DND-41 (cell line): ENCODE measurements around the gene DMAP1.

Source experiments
- ATAC-seq: fragments of 200-7000 bp; cut with Tn5 transposase; 3 replicates; pipeline ENCODE4 v1.9.1; 2021; ENCODE audit warnings: low read depth; ENCODE audit not compliant: insufficient read depth
- DNase-seq: peaks from one replicate; pipeline ENCODE4 v3.0.0-alpha.2; 2020
- H2AFZ ChIP-seq: 2 replicates; pipeline ENCODE4 v1.6.0; 2012; ENCODE audit warnings: low read depth, low read length
- H3K27ac ChIP-seq: 2 replicates; pipeline ENCODE4 v1.5.1; 2012; ENCODE audit warnings: low read length, inconsistent platforms
- H3K27me3 ChIP-seq: fragments of 200-600 bp; sonication (generic); 2 replicates; pipeline ENCODE4 v1.6.0; 2012; ENCODE audit warnings: low read length, mild to moderate bottlenecking, inconsistent platforms; ENCODE audit not compliant: insufficient read depth, poor library complexity
- H3K36me3 ChIP-seq: 2 replicates; pipeline ENCODE4 v1.5.1; 2012; ENCODE audit warnings: low read length, inconsistent platforms; ENCODE audit not compliant: insufficient read depth
- H3K4me1 ChIP-seq: 2 replicates; pipeline ENCODE4 v1.5.1; 2012; ENCODE audit warnings: mild to moderate bottlenecking, low read length; ENCODE audit not compliant: insufficient read depth
- H3K4me2 ChIP-seq: 2 replicates; pipeline ENCODE4 v1.6.0; 2012; ENCODE audit warnings: mild to moderate bottlenecking, moderate library complexity, low read length, inconsistent platforms; ENCODE audit not compliant: insufficient read depth
- H3K4me3 ChIP-seq, 2 experiments: fragments of 200-600 bp in 1 of 2; shearing (Covaris generic) in 1 of 2; 2 replicates each; pipeline ENCODE4 v1.5.1; 2012 to 2016; ENCODE audit warnings: inconsistent platforms in 2 of 2, low read length in 2 of 2, mild to moderate bottlenecking in 2 of 2, low read depth in 1 of 2, moderate library complexity in 1 of 2
- H3K79me2 ChIP-seq: 2 replicates; pipeline ENCODE4 v1.6.0; 2012; ENCODE audit warnings: low read length, inconsistent platforms; ENCODE audit not compliant: insufficient read depth
- H3K9ac ChIP-seq: 2 replicates; pipeline ENCODE4 v1.6.0; 2012; ENCODE audit warnings: low read depth, mild to moderate bottlenecking, inconsistent platforms, low read length, moderate library complexity
- H3K9me3 ChIP-seq: 2 replicates; pipeline ENCODE4 v1.5.1; 2012; ENCODE audit warnings: low read length, moderate library complexity, mild to moderate bottlenecking, inconsistent platforms; ENCODE audit not compliant: insufficient read depth, severe bottlenecking
- H4K20me1 ChIP-seq: 2 replicates; pipeline ENCODE4 v1.6.0; 2012; ENCODE audit warnings: low read length; ENCODE audit not compliant: insufficient read depth
- CTCF ChIP-seq: IDR thresholded peaks from 2 replicates; pipeline ENCODE4 v1.5.1; 2012; ENCODE audit warnings: borderline replicate concordance, low read length, moderate library complexity, mild to moderate bottlenecking; ENCODE audit not compliant: poor library complexity, severe bottlenecking; ENCODE audit errors: extremely low read depth
- EZH2 ChIP-seq: IDR thresholded peaks from 3 replicates; pipeline ENCODE4 v1.6.1; 2012; ENCODE audit warnings: borderline replicate concordance, low read depth, mild to moderate bottlenecking, moderate library complexity, low read length, inconsistent platforms; ENCODE audit not compliant: severe bottlenecking

Gene DMAP1

GRCh38 chr1:44239331-44239960 lies 26.2 kb downstream of the DMAP1 start:
- DNase-seq (no peak), ATAC-seq (no peak)
- H3K4me1 ChIP-seq: no peaks in the 10 kb centered on the region
- no peak overlapping the region for H3K4me3 ChIP-seq
- no peak overlapping the region for H3K4me2 ChIP-seq
- no peak overlapping the region for H3K9ac ChIP-seq
- no peak overlapping the region for H3K27ac ChIP-seq
- no peak for TF ChIP-seq EZH2
- H3K27me3 ChIP-seq: no peaks in the 10 kb centered on the region
- no peaks in the 10 kb centered on the region for H3K9me3 ChIP-seq
- peaks cover 35% of the 10 kb centered on the region for H3K36me3 ChIP-seq
- no peaks in the 10 kb centered on the region for H3K79me2 ChIP-seq
- no peak overlapping the region for H2AFZ ChIP-seq
- H4K20me1 ChIP-seq: peaks cover 6% of the 10 kb centered on the region; the same call in 1 of the 2 replicates

GRCh38 chr1:44239961-44240371 lies 26.7 kb downstream of the DMAP1 start:
- Histone ChIP-seq H3K36me3 (peaks cover 40% of the 10 kb centered on the region), H2AFZ (no peak overlapping the region), H3K4me3 (no peak overlapping the region), H4K20me1 (peaks cover 6% of the 10 kb centered on the region; the same call in 1 of the 2 replicates), H3K4me2 (no peak overlapping the region), H3K9ac (no peak overlapping the region), H3K79me2 (no peaks in the 10 kb centered on the region), H3K27me3 (no peaks in the 10 kb centered on the region), H3K4me1 (no peaks in the 10 kb centered on the region), H3K27ac (no peak overlapping the region), H3K9me3 (no peaks in the 10 kb centered on the region)
- TF ChIP-seq EZH2 (no peak), CTCF (no peak)
- DNase-seq (no peak), ATAC-seq (no peak)

DNA sequence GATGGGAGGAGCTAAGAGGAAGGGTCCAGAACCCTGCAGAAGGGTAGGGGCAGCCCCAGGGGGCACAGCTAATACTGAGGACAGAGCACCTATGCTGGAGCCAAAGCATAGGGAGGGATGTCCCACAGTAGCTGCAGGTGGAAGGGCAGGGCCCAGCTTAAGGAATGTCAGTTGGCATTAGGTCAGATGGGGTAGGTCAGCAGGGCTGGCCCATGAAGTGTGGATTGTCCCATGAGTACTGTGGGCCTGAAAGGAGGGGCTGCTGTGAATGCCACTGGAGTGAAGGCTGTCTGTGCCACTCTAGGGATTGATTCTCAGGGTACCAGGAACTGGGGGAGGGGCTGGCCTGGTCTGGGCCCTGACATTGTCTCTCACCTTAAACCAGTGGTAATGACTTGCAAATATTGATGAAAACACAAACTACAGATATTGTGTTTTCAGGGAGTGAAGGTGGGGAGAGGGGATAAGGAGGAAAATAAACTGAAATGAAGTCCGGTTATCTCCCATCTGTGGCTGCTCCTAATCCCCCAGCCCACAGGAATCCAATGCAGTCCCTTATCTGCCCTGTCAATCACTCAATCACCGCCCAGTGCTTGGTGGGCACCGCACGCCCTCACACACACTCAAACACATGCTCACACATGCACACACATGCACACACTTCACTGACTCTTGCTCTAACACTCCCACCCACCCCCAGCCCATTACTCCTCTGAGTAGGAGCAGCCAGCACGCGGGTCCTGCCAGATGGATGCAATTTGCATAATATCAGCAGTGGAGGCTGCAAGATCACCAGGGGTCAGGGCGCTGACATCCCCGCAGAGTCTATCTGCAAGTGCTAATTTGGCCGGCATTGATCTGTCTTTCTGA lies 27.8 kb downstream of the DMAP1 start:
- TF ChIP-seq CTCF (no peak), EZH2 (no peak)
- ATAC-seq (no peak), DNase-seq (no peak)
- H3K79me2 ChIP-seq: no peaks in the 10 kb centered on the region
- no peaks in the 10 kb centered on the region for H3K27me3 ChIP-seq
- H3K36me3 ChIP-seq: peaks cover 46% of the 10 kb centered on the region
- H3K4me3 ChIP-seq: no peak overlapping the region
- no peaks in the 10 kb centered on the region for H3K9me3 ChIP-seq
- no peak overlapping the region for H3K9ac ChIP-seq
- H4K20me1 ChIP-seq: peaks cover 8% of the 10 kb centered on the region; the same call in 1 of the 2 replicates
- no peak overlapping the region for H3K27ac ChIP-seq
- no peak overlapping the region for H2AFZ ChIP-seq
- H3K4me1 ChIP-seq: no peaks in the 10 kb centered on the region
- no peak overlapping the region for H3K4me2 ChIP-seq

- Histone ChIP-seq H3K4me2 (no peak overlapping the region), H3K79me2 (no peaks in the 10 kb centered on the region), H3K4me3 (no peak overlapping the region), H3K9me3 (no peaks in the 10 kb centered on the region), H2AFZ (no peak overlapping the region), H3K36me3 (peaks cover 52% of the 10 kb centered on the region), H3K4me1 (no peaks in the 10 kb centered on the region), H3K9ac (no peak overlapping the region), H3K27me3 (no peaks in the 10 kb centered on the region), H4K20me1 (peaks cover 8% of the 10 kb centered on the region; the same call in 1 of the 2 replicates), H3K27ac (no peak overlapping the region)
- no peak for TF ChIP-seq EZH2
- TF ChIP-seq CTCF: no peak
- DNase-seq (no peak), ATAC-seq (no peak)
These were observed 29.5 kb downstream of the DMAP1 start for GRCh38 chr1:44242746-44243145.
